Head of caudate nucleus (tissue), 42 donors: ENCODE data around the gene CNGA1.

Experiments used
- DNase-seq, 42 donors: peaks; one replicate each; pipeline versions ENCODE4 v3.0.0 to v3.0.0-alpha.2; 2020 to 2021; ENCODE audit warnings: mixed read lengths in 7 of 42
- intact Hi-C: fragments of 100-400 bp; cut with DNase I; formaldehyde crosslinking; loops from one replicate; pipeline ENCODE4 v1.15.0; 2022

CNGA1 gene

GRCh38 chr4:48016141-48017107, at the start of gene CNGA1, which contains the start of gene NIPAL1:
TSS of gene CNGA1 (minus strand) at chr4:48016681. CDS start at chr4:47952689, 63,992 bp downstream.
TSS of gene NIPAL1 (plus strand) at chr4:48016772. CDS start at chr4:48016840, 68 bp downstream.
- DNase-seq: peak; percentile 16 to 85 (median 66)
- intact Hi-C loops: no loop called here

- no peak for DNase-seq
- intact Hi-C loops: no loop called here
These were observed 49.1 kb upstream of the CNGA1 start for GRCh38 chr4:48065587-48066052.

- no peak for DNase-seq
- intact Hi-C loops: no loop called here
These were observed 47.9 kb upstream of the CNGA1 start for GRCh38 chr4:48064349-48064748.

- no peak for DNase-seq
- intact Hi-C loops: no loop called here
These were observed 42.4 kb upstream of the CNGA1 start for GRCh38 chr4:48058617-48059530.

- intact Hi-C loops: no loop called here
- DNase-seq: no peak
These were observed 34.6 kb upstream of the CNGA1 start for GRCh38 chr4:48051078-48051477.

GRCh38 chr4:48049483-48049882, 33.0 kb upstream of the CNGA1 start:
- intact Hi-C loops: no loop called here
- DNase-seq: no peak

GRCh38 chr4:48047896-48048295, 31.4 kb upstream of the CNGA1 start:
- no peak for DNase-seq
- intact Hi-C loops: no loop called here

- intact Hi-C loops: no loop called here
- DNase-seq: peak in 1 of 42 donors; percentile 2
These were observed 31.0 kb upstream of the CNGA1 start for GRCh38 chr4:48047421-48047844.

GRCh38 chr4:48046059-48046458, 29.6 kb upstream of the CNGA1 start:
- no peak for DNase-seq
- intact Hi-C loops: no loop called here

- intact Hi-C loops: no loop called here
- DNase-seq: no peak
These were observed 27.8 kb upstream of the CNGA1 start for GRCh38 chr4:48044298-48044697.

GRCh38 chr4:48043504-48043903, 27.0 kb upstream of the CNGA1 start:
- no peak for DNase-seq
- intact Hi-C loops: no loop called here

- intact Hi-C loops: no loop called here
- DNase-seq: no peak
These were observed 26.5 kb upstream of the CNGA1 start for GRCh38 chr4:48042979-48043461.

- DNase-seq: no peak
- intact Hi-C loops: no loop called here
These were observed 25.2 kb upstream of the CNGA1 start for GRCh38 chr4:48041535-48042137.

GRCh38 chr4:48039561-48039960, 23.1 kb upstream of the CNGA1 start:
- intact Hi-C loops: no loop called here
- DNase-seq: no peak

- intact Hi-C loops: no loop called here
- no peak for DNase-seq
These were observed 22.2 kb upstream of the CNGA1 start for GRCh38 chr4:48038666-48039065.

GRCh38 chr4:48037117-48037462, 20.6 kb upstream of the CNGA1 start:
- intact Hi-C loops: no loop called here

GRCh38 chr4:48035952-48036351, 19.5 kb upstream of the CNGA1 start:
- no peak for DNase-seq
- intact Hi-C loops: no loop called here

More at GRCh38 chr4:48037117-48037462, 20.6 kb upstream of the CNGA1 start:
- no peak for DNase-seq

GRCh38 chr4:48033825-48034413, 17.4 kb upstream of the CNGA1 start:
- peak in 1 of 42 donors; percentile 47 for DNase-seq

GRCh38 chr4:48033412-48033811, 16.9 kb upstream of the CNGA1 start:
- intact Hi-C loops: no loop called here
- DNase-seq: no peak

More at GRCh38 chr4:48033825-48034413, 17.4 kb upstream of the CNGA1 start:
- intact Hi-C loops: no loop called here
